CD4-positive, alpha-beta T cell treated with Interleukin-2 at 100 ng/mL for 4 hours (primary cell): Measurements from ENCODE around the gene ELSPBP1.
"Not testable (repeated sequence)": the region's sequence is repeated elsewhere in the genome, so short reads cannot be mapped to it uniquely, and the experiment has no call there.

Source experiments
- DNase-seq: peaks from one replicate; pipeline ENCODE4 v3.0.0-alpha.2; 2020; ENCODE audit warnings: low spot score

The ELSPBP1 gene

GRCh38 chr19:48043675-48044258 lies 49.3 kb downstream of the ELSPBP1 start, which contains the start of gene CABP5:
TSS of gene CABP5 (minus strand) at chr19:48044079. CDS start at chr19:48043922, 157 bp downstream.
- DNase-seq, result no peak

DNA sequence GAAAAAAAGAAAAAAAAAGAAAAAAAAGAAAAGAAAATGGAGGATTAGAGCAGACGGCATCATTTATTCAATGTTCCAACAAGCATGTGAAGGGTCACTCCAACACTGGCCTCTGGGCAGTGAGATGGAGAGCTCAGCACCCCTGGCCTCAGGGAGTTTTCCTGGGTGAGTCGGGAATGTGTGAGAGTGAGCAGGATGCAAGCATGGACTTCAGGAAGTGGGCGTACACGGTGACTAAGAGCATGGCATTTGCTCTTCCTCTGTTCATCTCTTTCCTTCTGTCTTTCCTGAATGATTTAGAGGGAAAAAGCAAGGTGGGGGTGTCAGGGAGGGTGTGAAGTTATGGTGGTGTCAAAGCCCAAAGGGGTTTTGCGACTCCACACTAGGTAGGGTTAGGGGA lies 50.1 kb downstream of the ELSPBP1 start:
- DNase-seq, result no peak

GRCh38 chr19:48051335-48052033 lies 57.1 kb downstream of the ELSPBP1 start:
- DNase-seq, result no peak

DNA sequence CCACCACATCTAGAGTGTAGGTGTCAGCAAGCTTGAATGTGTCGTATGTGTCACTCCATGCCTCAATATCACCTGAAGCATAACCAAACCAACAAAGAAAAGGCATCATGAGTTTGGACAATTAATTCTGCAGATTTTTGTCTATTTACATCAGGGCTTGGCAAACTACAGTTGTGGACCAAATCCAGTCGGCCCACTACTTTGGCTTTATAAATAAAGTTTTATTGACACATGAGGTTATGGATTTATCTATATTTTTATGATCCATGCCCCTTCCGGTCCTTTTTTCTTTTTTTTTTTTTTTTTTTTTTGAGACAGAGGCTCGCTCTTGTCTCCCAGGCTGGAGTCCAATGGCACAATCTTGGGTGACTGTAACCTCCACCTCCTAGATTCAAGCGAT lies 58.6 kb downstream of the ELSPBP1 start:
- no peak for DNase-seq

DNA sequence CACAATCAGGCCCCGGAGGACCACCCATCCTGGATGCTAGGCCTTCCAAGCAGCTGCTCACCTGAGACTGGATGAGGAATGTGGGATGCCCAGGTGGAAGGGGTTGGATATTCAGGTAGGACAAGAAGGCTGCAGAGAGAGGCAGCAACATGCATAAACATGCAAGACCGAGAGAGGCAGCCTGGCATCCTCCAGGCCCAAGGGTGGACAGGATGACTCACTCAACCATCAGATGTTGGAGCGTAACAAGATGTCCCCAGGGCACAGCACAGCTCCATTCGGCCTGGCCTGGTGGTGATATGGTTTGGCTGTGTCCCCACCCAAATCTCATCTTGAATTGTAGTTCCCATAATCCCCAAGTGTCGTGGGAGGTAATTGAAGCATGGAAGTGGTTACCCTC lies 59.4 kb downstream of the ELSPBP1 start:
- no peak for DNase-seq

- no peak for DNase-seq
These were observed 64.9 kb downstream of the ELSPBP1 start for GRCh38 chr19:48059331-48059730.

DNA sequence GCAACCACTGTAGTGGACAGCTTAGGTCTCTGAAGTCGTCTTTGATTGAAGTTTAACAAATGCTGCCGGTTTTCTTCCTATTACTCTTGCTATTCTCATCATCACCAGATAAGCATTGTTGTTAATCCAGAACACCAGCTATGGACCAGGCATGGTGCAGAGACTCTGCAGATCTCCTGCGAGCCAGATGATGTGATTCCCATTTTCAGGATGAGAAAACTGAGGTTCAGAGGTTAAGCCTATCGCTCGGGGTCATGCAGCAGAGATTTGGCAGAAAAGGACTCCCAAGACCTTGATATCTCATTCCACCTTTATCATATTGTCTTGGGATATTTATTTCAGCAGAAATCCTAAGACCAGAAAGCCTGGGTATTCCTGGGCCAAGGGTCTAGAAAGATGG lies 65.9 kb downstream of the ELSPBP1 start:
- no peak for DNase-seq

DNA sequence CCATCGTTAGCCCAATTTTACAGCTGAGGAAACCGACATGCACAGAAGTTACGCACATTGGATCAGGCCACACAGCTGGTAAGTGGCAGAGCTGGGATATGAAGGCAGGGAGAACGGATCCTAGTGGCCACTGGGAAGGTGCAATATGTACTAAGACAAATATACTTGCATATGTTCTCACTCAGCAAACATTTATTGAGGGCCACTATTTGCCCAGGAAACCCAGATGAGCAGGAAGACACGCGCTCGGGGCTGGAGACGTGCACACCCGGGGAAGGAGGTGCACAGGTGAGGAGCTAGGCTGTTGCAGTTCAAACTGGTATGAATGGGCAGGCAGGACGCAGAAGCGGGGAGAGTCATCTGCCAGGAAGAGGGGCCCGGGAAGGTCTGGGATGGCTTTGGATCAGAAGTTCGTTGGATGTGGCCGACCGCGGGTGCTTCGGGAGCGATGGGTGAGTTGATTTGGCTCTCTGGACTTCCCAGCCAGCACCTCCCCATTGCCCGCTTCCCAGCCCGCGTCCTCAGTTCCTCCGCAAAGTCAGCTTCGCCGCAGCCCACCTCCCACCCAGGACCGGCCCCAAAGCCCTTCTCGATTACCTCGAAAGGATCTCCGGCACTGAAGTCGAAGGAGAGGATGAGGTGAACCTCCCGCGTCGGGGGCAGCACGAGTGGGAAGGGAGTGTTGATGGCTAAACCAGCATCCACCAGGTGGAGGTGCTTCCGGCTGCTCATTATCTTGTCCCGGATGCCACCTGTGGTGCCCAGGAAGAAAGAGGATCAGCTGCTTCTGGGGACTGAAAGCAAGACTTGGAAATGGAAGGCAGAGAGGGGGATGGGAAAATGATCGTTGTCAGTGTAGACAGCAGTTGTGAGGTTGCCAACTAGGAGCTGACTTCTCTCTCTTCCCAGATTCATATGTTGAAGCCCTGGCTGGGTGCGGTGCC lies 67.2 kb downstream of the ELSPBP1 start:
- DNase-seq, result no peak

- DNase-seq, result no peak
These were observed 70.1 kb downstream of the ELSPBP1 start for GRCh38 chr19:48064509-48064908.

DNA sequence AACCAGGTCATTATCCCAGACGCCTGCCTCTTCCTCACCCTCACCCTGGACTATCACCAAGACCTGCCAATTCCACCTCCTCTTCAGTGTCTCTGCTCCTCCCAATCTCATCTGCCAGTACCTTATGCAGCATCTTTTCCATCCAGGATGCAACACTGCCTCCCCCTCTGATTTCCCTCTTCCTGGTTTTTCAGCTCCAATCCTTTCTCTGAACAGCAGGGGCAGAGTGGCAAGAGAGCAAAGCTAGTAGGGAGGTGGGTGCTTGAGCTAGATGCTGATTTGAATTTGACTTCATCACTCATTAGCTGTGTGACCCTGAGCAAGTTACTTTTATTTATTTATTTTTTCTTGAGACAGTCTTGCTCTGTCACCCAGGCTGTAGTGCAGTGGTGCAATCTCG lies 75.0 kb downstream of the ELSPBP1 start:
- no peak for DNase-seq

DNA sequence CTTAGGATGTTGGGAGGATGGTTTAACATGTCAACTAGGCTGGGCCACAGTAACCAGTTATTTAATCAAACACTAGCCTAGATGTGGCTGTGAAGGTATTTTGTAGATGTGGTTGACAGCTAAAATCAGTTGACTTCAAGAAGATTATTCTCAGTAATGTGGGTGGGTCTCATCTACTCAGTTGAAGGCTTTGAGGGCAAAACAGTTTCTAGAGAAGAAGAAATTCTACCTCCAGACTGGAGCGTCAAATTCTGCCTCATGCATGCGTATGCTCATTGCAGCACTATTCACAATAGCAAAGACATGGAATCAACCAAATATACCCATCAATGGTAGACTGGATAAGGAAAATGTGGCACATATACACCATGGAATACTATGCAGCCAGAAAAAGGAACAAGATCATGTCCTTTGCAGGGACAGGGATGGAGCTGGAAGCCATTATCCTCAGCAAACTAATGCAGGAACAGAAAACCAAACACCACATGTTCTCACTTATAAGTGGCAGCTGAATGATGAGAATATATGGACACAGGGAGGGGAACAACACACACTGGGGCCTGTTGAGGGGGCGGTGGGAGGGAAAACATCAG lies 75.8 kb downstream of the ELSPBP1 start:
- DNase-seq, result not testable (repeated sequence)
